ENCODE results near the gene SPDYE2. TPM values are rescaled to one million over a fixed set of nuclear protein-coding genes. Genes with fewer than 3 reads are reported as not detected.

SPDYE2 gene
- total RNA-seq, 2 experiments from 2014 or later = 0.31 TPM; not detected in 1

Other genes with a start within 250 kb of the SPDYE2 start
- gene SPDYE6, start 194.8 kb upstream of the SPDYE2 start, total RNA-seq = not detected
- gene PRKRIP1, start 154.9 kb upstream of the SPDYE2 start, total RNA-seq = 10 to 100 TPM; 26.8 to 28.1 TPM
- gene ORAI2, start 117.7 kb upstream of the SPDYE2 start, total RNA-seq = 10 to 100 TPM; 72.5 to 72.8 TPM
- gene ALKBH4, start 86.4 kb upstream of the SPDYE2 start, total RNA-seq = 10 to 100 TPM; 10.8 to 11.1 TPM
- 10 to 100 TPM; 16.7 to 21.7 TPM for gene LRWD1, start 86.2 kb upstream of the SPDYE2 start, total RNA-seq
- gene POLR2J, start 72.3 kb upstream of the SPDYE2 start, total RNA-seq = 10 to 100 TPM; 55.7 to 62.0 TPM
- 10 to 100 TPM; 18.9 to 21.1 TPM for gene RASA4B, start 33.4 kb upstream of the SPDYE2 start, total RNA-seq
- 10 to 100 TPM; 24.1 to 27.1 TPM for gene UPK3BL2, start 7.5 kb upstream of the SPDYE2 start, total RNA-seq
- gene POLR2J3, start 21.4 kb downstream of the SPDYE2 start, total RNA-seq = 10 to 100 TPM; 52.4 to 59.4 TPM
- gene RASA4, start 65.5 kb downstream of the SPDYE2 start, total RNA-seq = 10 to 100 TPM; 59.0 to 61.8 TPM
- 10 to 100 TPM; 31.4 to 37.2 TPM for gene UPK3BL1, start 91.6 kb downstream of the SPDYE2 start, total RNA-seq
- not detected for gene SPDYE2B, start 99.1 kb downstream of the SPDYE2 start, total RNA-seq
- gene POLR2J2, start 120.4 kb downstream of the SPDYE2 start, total RNA-seq = 10 to 100 TPM; 19.4 to 20.6 TPM
- gene FAM185A, start 197.8 kb downstream of the SPDYE2 start, total RNA-seq = 10 to 100 TPM in 1 of 2 experiments, 1 to 10 TPM in 1; 9.4 to 10.5 TPM